HT1080 (cell line): Measurements from ENCODE around the gene PLEKHG3. TPM values are rescaled to one million over a fixed set of nuclear protein-coding genes. Genes with fewer than 3 reads are reported as not detected.
A peak's percentile ranks its signal among the peaks of the same experiment; 100 is the strongest.

Experiments used
- DNase-seq: peaks from one replicate; pipeline ENCODE4 v3.0.0-alpha.2; 2015; ENCODE audit warnings: low read depth
- total RNA-seq: library from RNA; depleted of rRNA; stranded (reverse); fragments of >200 nt; shearing (Covaris generic); gene quantifications from 2 replicates; pipeline ENCODE4 v1.2.3, GENCODE V29; 2014

PLEKHG3 gene
- total RNA-seq, 1 experiment from 2014 or later, result 27.9 TPM

DNA sequence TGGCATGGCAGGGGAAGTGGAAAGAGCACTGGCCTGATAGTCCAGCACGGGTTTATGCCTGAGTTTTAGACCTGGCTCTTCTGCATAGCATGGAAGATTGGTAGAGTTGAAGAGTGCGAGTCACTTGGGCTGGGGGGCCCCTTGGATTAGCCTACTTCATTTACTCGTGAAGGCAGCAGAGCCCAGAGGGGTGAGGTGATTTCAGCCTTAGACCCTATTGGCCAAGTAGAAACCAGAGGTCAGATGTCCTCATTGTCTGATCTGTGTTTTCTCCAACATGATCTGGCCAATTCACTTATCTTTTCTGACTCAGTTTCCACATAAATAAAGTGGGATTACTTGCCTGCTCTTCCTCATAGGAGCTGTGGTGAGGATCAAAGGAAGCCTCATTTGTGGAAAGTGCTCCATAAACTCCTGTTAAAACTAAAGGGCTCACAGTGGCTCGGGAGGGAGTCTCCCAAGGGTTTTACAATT lies 1.9 kb downstream of the PLEKHG3 start:
- no peak for DNase-seq

GRCh38 chr14:64706593-64707193 lies 2.5 kb downstream of the PLEKHG3 start:
- no peak for DNase-seq

DNA sequence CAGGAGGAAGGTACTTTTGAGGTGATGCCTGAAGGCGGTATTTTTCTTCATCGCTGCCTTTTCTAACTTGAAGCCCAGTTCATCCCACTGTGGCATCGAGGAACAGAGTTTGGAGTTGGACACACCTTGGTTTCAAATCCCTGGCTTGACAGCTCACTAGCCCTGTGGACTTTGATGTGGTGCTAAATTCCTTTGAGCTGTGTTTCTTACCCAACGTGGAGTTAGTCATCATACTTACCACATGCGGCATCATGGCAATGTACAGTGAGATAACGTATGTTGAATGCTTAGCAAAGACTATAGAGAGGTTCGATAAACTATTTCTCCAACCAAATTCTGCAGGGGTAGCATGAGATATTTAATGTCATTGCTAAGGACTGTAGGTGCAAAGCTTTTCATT lies 3.4 kb downstream of the PLEKHG3 start:
- DNase-seq, result peak; percentile 88

- peak; percentile 90 for DNase-seq
Measured at GRCh38 chr14:64708148-64709004, 4.2 kb downstream of the PLEKHG3 start.

DNA sequence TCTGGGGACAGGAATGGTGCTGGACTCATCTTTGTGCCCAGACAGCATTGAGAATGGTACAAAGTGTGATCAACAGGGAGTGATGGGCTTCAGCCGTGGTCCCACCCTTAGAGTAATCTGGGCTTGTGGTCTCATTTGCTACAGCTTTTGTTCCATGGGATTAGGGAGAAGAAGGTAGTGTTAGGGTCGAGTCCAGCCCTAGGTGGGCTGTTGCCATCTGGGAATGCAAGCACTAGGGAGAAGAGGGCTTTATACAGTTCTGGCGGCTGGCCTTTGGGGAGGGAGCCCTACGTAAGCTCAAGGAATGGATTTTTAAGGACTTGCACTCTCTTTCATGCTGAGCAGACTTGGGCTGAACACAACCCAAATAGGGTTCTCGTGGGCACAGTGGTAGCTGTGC lies 4.9 kb downstream of the PLEKHG3 start:
- no peak for DNase-seq

- DNase-seq, result no peak
Measured at GRCh38 chr14:64711039-64711438, 6.8 kb downstream of the PLEKHG3 start.

GRCh38 chr14:64713677-64714076 lies 9.5 kb downstream of the PLEKHG3 start:
- DNase-seq, result no peak

GRCh38 chr14:64714432-64715025 lies 10.3 kb downstream of the PLEKHG3 start:
- no peak for DNase-seq

DNA sequence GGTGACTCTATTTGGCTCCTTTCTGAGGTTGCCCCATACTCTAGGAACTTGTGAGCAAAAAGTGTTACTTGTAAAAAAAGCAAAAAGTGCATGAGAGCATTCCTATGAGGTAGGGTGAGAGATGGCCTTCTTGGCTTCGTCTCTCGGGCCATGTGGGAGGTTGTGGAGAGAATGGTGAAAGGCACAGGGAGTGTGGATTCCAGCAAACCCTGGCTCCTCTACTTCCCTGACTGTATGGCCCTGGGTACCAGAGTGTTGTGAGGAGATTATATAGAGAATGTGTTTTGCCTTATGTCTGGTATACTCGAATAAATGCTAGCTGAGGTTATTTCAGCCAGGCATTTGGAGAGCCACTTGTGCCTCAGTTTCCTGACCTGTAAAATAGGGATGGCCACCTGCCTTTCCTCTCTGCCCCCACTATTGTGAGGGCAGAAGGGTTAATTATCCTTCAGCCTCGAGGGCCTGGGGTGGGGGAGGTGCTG lies 11.0 kb downstream of the PLEKHG3 start:
- DNase-seq, result no peak

DNA sequence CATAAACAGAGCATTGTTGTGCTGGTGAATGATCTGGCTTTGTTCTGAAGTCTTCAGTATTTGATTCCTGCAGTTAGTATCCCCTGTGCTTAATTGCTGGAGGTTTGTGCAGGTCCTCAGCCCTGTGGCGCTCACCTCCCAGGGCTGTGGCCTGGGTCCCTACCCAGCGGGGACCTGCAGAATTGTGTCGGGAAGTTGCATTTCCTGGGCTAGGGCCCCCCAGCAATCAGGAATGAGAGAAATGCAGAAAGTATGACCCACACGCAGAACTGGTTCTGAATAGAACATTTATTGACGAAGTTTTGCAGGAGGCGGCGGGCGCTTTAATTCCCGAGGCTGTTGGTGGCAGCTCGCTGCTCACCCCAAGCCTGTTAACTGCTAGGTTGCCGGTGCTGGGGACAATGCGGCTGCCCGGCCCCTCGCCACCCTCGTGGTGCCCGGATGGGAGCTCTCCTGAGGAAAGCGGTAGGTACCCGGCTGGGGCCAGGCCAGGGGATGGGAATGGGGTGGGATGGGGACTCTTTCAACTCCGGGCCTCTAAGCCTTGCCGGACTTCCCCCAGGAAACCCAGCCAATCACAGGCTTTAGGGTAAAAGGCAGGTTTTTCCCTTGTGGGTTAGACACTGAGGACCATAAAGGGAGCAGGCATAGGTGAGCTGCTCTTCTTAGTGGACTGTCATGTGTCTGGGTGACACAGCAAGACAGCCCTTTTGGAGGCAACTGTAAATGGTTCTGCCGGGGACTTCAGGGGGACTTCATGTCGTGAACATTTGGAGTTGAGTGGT lies 11.6 kb downstream of the PLEKHG3 start:
- DNase-seq, result no peak

DNA sequence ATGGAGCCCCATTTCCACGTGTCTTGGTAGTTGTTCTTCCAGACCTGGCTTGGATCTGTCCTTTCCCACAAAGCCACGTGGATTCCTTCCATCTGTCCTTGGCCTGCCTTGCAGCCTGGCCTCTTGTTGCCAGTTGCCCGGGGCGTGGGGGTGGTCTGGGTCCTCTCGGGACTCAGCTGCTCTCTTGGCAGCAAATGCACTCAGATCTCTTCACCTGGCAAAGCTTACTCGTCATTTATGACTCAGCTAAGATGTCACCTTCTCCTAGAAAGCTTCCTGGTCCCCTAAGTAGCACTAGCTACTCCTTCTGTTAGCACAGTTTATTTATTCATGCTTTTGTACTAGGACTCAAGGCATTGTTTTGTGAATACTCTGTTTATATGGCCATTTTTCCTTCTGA lies 13.6 kb downstream of the PLEKHG3 start:
- DNase-seq, result no peak

DNA sequence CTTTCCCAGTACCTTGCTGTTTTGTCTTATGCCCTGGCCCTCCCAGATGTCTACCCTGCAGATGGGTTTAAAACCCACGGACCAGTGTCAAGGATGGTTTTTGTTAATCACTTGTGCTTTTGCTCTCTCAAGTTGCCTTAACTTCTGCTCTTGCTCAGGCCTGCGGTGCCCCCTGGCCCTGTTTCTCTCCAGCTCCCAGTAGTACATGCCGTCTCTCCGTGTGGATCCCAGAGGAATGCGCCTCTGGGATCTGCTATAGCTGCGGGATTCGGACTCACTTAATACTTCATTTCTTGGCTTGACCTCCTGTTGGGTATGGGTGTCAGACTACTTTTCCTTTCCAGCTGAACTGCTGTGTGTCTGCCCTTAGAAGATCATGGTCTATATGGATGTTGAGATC lies 14.5 kb downstream of the PLEKHG3 start:
- DNase-seq, result no peak

GRCh38 chr14:64719601-64720000 lies 15.4 kb downstream of the PLEKHG3 start:
- DNase-seq, result no peak

- DNase-seq, result peak; percentile 97
Measured at GRCh38 chr14:64720131-64720576, 15.9 kb downstream of the PLEKHG3 start.

DNA sequence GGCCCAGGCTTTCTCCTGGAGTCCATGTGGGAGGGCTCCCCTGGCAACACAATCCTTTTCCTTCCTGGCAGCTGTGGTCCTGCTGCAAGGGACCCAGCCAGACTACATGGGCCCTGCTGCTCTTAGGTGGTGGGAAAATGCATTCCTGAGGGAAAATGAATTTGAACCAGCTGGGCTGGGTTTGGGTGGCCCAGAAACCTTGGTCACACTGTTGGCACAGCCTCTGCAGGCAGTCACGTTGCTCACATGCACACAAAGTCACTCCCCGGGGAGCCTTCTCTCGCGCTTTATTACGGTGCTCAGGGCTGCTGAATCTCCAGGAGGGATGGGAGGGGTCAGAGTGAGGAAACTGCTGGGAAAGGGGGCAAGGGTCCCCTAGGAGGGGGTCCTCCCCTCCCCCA lies 17.2 kb downstream of the PLEKHG3 start:
- no peak for DNase-seq

DNA sequence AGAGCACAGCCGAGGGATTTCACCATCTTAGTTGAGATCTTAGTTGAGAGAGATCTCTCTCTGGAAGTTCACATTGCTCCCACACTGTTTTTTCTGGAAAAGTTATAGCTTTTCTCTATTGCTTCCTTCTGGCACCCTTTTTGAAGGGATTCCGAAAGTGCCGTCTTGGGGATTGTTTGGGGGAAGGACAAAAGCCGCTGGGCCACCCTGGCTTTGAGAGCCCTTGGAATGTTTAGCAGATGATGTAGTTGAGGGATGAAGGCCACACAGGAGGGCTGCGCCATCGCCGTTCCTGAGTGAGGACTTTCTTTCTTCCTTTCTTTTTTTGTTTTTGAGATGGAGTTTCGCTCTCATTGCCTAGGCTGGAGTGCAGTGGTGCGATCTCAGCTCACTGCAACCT lies 17.7 kb downstream of the PLEKHG3 start:
- DNase-seq, result no peak

GRCh38 chr14:64722842-64723447 lies 18.7 kb downstream of the PLEKHG3 start:
- no peak for DNase-seq

DNA sequence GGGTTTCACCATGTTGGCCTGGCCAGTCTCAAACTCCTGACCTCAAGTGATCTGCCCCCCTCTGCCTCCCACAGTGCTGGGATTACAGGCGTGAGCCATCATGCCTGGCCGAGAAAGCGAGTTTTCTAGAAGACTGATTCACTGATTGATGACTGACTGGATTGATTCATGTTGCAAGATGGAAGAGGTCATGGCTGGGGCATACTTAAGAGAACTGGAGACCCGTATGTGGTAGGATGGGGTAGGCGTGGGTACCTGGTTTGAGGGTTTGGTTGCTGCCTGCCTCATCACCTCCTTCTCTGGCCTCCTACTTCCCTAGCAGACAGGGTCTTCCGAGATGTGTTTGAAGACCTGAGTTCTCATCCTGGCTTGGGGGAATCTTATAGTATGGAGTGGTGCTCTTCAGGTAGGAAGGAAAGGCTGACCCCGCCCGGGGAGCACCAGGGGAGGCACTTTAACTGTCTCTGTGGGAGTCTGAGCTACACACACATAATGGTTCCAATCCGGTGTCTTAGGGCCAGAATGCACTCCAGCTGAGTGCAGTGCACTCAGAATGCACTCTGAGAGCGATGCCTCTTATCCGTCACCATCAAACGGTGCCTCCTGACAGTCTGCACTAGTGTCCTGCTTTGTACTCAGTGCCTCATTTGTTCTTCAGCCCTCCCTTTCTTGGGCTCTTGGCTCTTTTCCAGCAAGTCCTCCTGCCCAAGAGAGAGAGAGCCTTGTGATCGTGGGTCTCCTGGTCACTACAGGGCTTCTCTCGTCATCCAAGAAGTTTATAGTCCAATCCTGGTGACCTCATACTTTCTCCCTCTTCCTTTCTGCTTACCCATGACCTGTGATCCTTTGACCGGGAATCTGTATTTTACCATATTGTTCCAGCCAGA lies 19.7 kb downstream of the PLEKHG3 start:
- no peak for DNase-seq

GRCh38 chr14:64724578-64724930 lies 20.3 kb downstream of the PLEKHG3 start:
- DNase-seq, result no peak

- no peak for DNase-seq
Measured at GRCh38 chr14:64725261-64725815, 21.1 kb downstream of the PLEKHG3 start.
